ENCODE measurements around the gene GNB1. TPM values are rescaled to one million over a fixed set of nuclear protein-coding genes. Genes with fewer than 3 reads are reported as not detected.

Gene GNB1
- total RNA-seq, 1 donor from 2014 or later: 327 TPM

GRCh38 chr1:1852619-1853414 is 38.1 kb downstream of the GNB1 start:
- no peaks in the 10 kb centered on the region for H3K9me3 Mint-ChIP-seq (ENCODE audit: low read depth)
- no peak overlapping the region for H3K4me3 Mint-ChIP-seq (ENCODE audit: low read depth)
- H3K27ac Mint-ChIP-seq: peak overlapping the region; percentile 70
- peaks cover 19% of the 10 kb centered on the region for H3K4me1 Mint-ChIP-seq (ENCODE audit: low read depth)
- no peaks in the 10 kb centered on the region for H3K27me3 Mint-ChIP-seq
- TF ChIP-seq, protein P1, sequence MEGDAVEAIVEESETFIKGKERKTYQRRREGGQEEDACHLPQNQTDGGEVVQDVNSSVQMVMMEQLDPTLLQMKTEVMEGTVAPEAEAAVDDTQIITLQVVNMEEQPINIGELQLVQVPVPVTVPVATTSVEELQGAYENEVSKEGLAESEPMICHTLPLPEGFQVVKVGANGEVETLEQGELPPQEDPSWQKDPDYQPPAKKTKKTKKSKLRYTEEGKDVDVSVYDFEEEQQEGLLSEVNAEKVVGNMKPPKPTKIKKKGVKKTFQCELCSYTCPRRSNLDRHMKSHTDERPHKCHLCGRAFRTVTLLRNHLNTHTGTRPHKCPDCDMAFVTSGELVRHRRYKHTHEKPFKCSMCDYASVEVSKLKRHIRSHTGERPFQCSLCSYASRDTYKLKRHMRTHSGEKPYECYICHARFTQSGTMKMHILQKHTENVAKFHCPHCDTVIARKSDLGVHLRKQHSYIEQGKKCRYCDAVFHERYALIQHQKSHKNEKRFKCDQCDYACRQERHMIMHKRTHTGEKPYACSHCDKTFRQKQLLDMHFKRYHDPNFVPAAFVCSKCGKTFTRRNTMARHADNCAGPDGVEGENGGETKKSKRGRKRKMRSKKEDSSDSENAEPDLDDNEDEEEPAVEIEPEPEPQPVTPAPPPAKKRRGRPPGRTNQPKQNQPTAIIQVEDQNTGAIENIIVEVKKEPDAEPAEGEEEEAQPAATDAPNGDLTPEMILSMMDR (IDR thresholded peaks at IDR 0.05; ENCODE audit: unreplicated experiment): no peak
- peaks cover 9% of the 10 kb centered on the region for H3K36me3 Mint-ChIP-seq (ENCODE audit: insufficient read depth)
- DNase-seq (ENCODE audit: low spot score, unreplicated experiment): no peak

DNA sequence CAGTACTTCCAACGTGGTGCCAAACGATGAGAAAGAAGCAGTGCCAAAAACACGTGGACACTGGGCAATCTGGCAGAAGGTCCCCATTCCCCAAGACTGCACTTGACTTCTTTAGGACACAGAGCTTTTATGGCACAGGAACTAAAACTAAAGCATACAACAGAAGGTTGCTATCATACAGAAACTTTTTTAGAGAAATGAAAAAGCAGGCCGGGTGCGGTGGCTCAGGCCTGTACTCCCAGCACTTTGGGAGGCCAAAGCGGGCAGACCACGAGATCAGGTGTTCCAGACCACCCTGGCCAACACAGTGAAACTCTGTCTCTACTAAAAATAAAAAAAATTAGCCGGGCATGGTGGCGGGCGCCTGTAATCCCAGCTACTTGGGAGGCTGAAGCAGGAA is 43.0 kb downstream of the GNB1 start:
- peaks cover 7% of the 10 kb centered on the region for H3K36me3 Mint-ChIP-seq (ENCODE audit: insufficient read depth)
- no peaks in the 10 kb centered on the region for H3K27me3 Mint-ChIP-seq
- H3K4me3 Mint-ChIP-seq (ENCODE audit: low read depth): no peak overlapping the region
- H3K4me1 Mint-ChIP-seq (ENCODE audit: low read depth): peaks cover 18% of the 10 kb centered on the region
- TF ChIP-seq, protein P1 (IDR thresholded peaks at IDR 0.05; ENCODE audit: unreplicated experiment): no peak
- no peak for DNase-seq (ENCODE audit: low spot score, unreplicated experiment)
- peak overlapping the region; percentile 73 for H3K27ac Mint-ChIP-seq
- no peaks in the 10 kb centered on the region for H3K9me3 Mint-ChIP-seq (ENCODE audit: low read depth)

- DNase-seq (ENCODE audit: low spot score, unreplicated experiment): no peak
- Mint-ChIP-seq H3K4me1 (ENCODE audit: low read depth) (peaks cover 15% of the 10 kb centered on the region), H3K36me3 (ENCODE audit: insufficient read depth) (peaks cover 4% of the 10 kb centered on the region), H3K4me3 (ENCODE audit: low read depth) (no peak overlapping the region), H3K27me3 (no peaks in the 10 kb centered on the region), H3K9me3 (ENCODE audit: low read depth) (no peaks in the 10 kb centered on the region), H3K27ac (peak overlapping the region; percentile 73)
- TF ChIP-seq, protein P1 (IDR thresholded peaks at IDR 0.05; ENCODE audit: unreplicated experiment): no peak
Measured at GRCh38 chr1:1847061-1847850, 43.6 kb downstream of the GNB1 start.

DNA sequence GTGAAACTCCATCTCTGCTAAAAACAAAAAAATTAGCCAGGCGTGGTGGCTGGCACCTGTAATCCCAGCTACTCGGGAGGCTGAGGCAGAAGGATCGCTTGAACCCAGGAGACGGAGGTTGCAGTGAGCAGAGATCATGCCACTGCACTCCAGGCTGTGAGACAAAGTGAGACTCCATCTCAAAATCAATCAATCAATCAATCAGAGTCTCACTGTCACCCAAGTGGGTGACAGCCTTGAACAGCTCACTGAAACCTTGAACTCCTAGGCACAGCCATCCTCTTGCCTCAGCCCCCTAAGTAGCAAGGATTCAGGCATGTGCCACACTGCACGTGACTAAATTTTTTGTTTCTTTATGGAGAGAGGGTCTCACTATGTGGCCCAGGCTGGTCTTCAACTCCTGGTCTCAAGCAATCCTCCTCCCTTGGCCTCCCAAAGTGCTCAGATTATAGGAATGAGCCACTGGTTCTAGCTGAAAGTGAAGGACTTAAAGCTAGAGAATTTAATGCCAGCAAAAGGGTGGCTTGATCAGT is 44.4 kb downstream of the GNB1 start:
- TF ChIP-seq, protein P1 (IDR thresholded peaks at IDR 0.05; ENCODE audit: unreplicated experiment): no peak
- no peak for DNase-seq (ENCODE audit: low spot score, unreplicated experiment)
- H3K36me3 Mint-ChIP-seq (ENCODE audit: insufficient read depth): peaks cover 4% of the 10 kb centered on the region
- H3K27me3 Mint-ChIP-seq: no peaks in the 10 kb centered on the region
- no peaks in the 10 kb centered on the region for H3K9me3 Mint-ChIP-seq (ENCODE audit: low read depth)
- H3K4me1 Mint-ChIP-seq (ENCODE audit: low read depth): peaks cover 16% of the 10 kb centered on the region
- H3K4me3 Mint-ChIP-seq (ENCODE audit: low read depth): no peak overlapping the region
- H3K27ac Mint-ChIP-seq: peak overlapping the region; percentile 75

All from progenitor cell of endocrine pancreas (in vitro differentiated cells).